Measurements from ENCODE around the gene KDM4D.

- TF ChIP-seq, protein P1, sequence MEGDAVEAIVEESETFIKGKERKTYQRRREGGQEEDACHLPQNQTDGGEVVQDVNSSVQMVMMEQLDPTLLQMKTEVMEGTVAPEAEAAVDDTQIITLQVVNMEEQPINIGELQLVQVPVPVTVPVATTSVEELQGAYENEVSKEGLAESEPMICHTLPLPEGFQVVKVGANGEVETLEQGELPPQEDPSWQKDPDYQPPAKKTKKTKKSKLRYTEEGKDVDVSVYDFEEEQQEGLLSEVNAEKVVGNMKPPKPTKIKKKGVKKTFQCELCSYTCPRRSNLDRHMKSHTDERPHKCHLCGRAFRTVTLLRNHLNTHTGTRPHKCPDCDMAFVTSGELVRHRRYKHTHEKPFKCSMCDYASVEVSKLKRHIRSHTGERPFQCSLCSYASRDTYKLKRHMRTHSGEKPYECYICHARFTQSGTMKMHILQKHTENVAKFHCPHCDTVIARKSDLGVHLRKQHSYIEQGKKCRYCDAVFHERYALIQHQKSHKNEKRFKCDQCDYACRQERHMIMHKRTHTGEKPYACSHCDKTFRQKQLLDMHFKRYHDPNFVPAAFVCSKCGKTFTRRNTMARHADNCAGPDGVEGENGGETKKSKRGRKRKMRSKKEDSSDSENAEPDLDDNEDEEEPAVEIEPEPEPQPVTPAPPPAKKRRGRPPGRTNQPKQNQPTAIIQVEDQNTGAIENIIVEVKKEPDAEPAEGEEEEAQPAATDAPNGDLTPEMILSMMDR (IDR thresholded peaks at IDR 0.05): no peak
- no peak for TF ChIP-seq POLR2A (IDR thresholded peaks at IDR 0.05)
Observed at GRCh38 chr11:94934362-94934761, 39.1 kb upstream of the KDM4D start.
